Endothelial cell of umbilical vein (primary cell): Measurements from ENCODE around the gene CACNA1E. TPM values are rescaled to one million over a fixed set of nuclear protein-coding genes. Genes with fewer than 3 reads are reported as not detected.

ENCODE experiments used
- BruUV-seq: library from RNA; stranded (reverse); fragments of 400-500 nt; replicated peaks from 2 replicates; lab custom pipeline; 2021; lab: Mats Ljungman, UMichigan
- CTCF ChIA-PET: fragments of 300-600, 350-600 bp; sonication (Branson Sonifier 250); formaldehyde crosslinking; loops from one replicate; lab custom pipeline; 2021; ENCODE audit warnings: antibody characterized with exemption, inconsistent platforms; lab: Charles Lee
- POLR2A ChIA-PET: fragments of 300-600, 350-600 bp; sonication (Branson Sonifier 250); formaldehyde crosslinking; loops from one replicate; lab custom pipeline; 2021; ENCODE audit warnings: antibody characterized with exemption, inconsistent platforms; lab: Charles Lee
- DNase-seq: peaks from one replicate; pipeline ENCODE4 v3.0.0-alpha.2; 2011; ENCODE audit warnings: low read depth, low spot score
- FAIRE-seq: peaks from 2 replicates; lab custom pipeline; 2011; peaks lifted over from hg19 to GRCh38; lab: Jason Lieb, UNC
- H2AFZ ChIP-seq: 2 replicates; pipeline ENCODE4 v1.6.0; 2012; ENCODE audit warnings: low read depth, low read length, control low read depth, inconsistent platforms
- H3K27ac ChIP-seq: 2 replicates; pipeline ENCODE4 v1.5.1; 2011; ENCODE audit warnings: low read depth, mild to moderate bottlenecking, control low read depth, low read length, moderate library complexity; ENCODE audit not compliant: insufficient read depth
- H3K27me3 ChIP-seq, 2 experiments: 2 replicates each; pipeline versions ENCODE4 v1.6.0 to v1.6.1; 2011; ENCODE audit warnings: low read length in 2 of 2, mixed read lengths in 1 of 2; ENCODE audit not compliant: control insufficient read depth in 2 of 2, insufficient read depth in 2 of 2
- H3K36me3 ChIP-seq, 2 experiments: 2 replicates in 1 of 2; 3 replicates in 1 of 2; pipeline ENCODE4 v1.5.1; 2011; ENCODE audit warnings: low read length in 2 of 2, mild to moderate bottlenecking in 1 of 2, moderate library complexity in 1 of 2; ENCODE audit not compliant: control insufficient read depth in 2 of 2, insufficient read depth in 2 of 2; ENCODE audit errors: extremely low read depth in 1 of 2
- H3K4me1 ChIP-seq: 3 replicates; pipeline ENCODE4 v1.5.1; 2011; ENCODE audit warnings: mild to moderate bottlenecking, low read length; ENCODE audit not compliant: control insufficient read depth, insufficient read depth; ENCODE audit errors: extremely low read depth
- H3K4me2 ChIP-seq: 2 replicates; pipeline ENCODE4 v1.6.1; 2011; ENCODE audit warnings: low read length, control low read depth, mixed read lengths; ENCODE audit not compliant: insufficient read depth
- H3K4me3 ChIP-seq, 3 experiments: fragments of 200-600 bp in 1 of 3; sonication (generic), shearing (Covaris generic) in 1 of 3; replicated peaks in 1 of 3; 2 replicates each; pipeline ENCODE4 v1.5.1; 2011 to 2016; ENCODE audit warnings: control low read depth in 3 of 3, low read length in 3 of 3, mild to moderate bottlenecking in 2 of 3, inconsistent platforms in 1 of 3, low read depth in 1 of 3, moderate library complexity in 1 of 3; ENCODE audit not compliant: insufficient read depth in 1 of 3
- H3K79me2 ChIP-seq: 2 replicates; pipeline ENCODE4 v1.6.0; 2012; ENCODE audit warnings: low read length, inconsistent platforms; ENCODE audit not compliant: control insufficient read depth, insufficient read depth
- H3K9ac ChIP-seq: replicated peaks from 2 replicates; pipeline ENCODE3; 2011; ENCODE audit warnings: low read length, control low read depth; ENCODE audit not compliant: insufficient read depth; ENCODE audit errors: extremely low read depth
- H3K9me1 ChIP-seq: replicated peaks from 3 replicates; pipeline ENCODE4 v1.6.0; 2011; ENCODE audit warnings: mild to moderate bottlenecking, low read length; ENCODE audit not compliant: control insufficient read depth, insufficient read depth; ENCODE audit errors: extremely low read depth
- H3K9me3 ChIP-seq: replicated peaks from 2 replicates; pipeline ENCODE4 v1.5.1; 2012; ENCODE audit warnings: low read length, inconsistent platforms; ENCODE audit not compliant: control insufficient read depth, insufficient read depth
- H4K20me1 ChIP-seq: replicated peaks from 2 replicates; pipeline ENCODE3; 2011; ENCODE audit warnings: mild to moderate bottlenecking, low read length; ENCODE audit not compliant: control insufficient read depth, insufficient read depth; ENCODE audit errors: extremely low read depth
- EZH2 ChIP-seq: IDR thresholded peaks from 2 replicates; pipeline ENCODE4 v1.6.1; 2012; ENCODE audit warnings: borderline replicate concordance, low read depth, mild to moderate bottlenecking, moderate library complexity, low read length, inconsistent platforms; ENCODE audit not compliant: severe bottlenecking
- FOS ChIP-seq: IDR thresholded peaks from 2 replicates; pipeline ENCODE4 v1.6.1; 2011; ENCODE audit warnings: mild to moderate bottlenecking, low read length, moderate library complexity, borderline replicate concordance; ENCODE audit not compliant: insufficient read depth
- JUN ChIP-seq: IDR thresholded peaks from 2 replicates; pipeline ENCODE4 v1.6.1; 2011; ENCODE audit warnings: borderline replicate concordance, low read depth; ENCODE audit not compliant: insufficient read length, insufficient read depth
- MAX ChIP-seq: IDR thresholded peaks from 2 replicates; pipeline ENCODE4 v1.6.1; 2011; ENCODE audit not compliant: insufficient read depth, insufficient read length
- MYC ChIP-seq: IDR thresholded peaks from one replicate; pipeline ENCODE4 v1.6.1; 2011; ENCODE audit warnings: mild to moderate bottlenecking, low read depth, low read length
- POLR2A ChIP-seq: IDR thresholded peaks from 2 replicates; pipeline ENCODE4 v1.6.1; 2012; ENCODE audit warnings: low read depth, mild to moderate bottlenecking, control low read depth, low read length
- dilution Hi-C: fragments of 300-500 bp; cut with MboI; formaldehyde crosslinking; loops from one replicate; pipeline ENCODE4 v1.15.0; 2019; ENCODE audit warnings: low sequenced_read_pairs; ENCODE audit not compliant: extremely low pct_ligation_motif_present
- intact Hi-C: fragments of 100-400 bp; cut with micrococcal nuclease; formaldehyde crosslinking; loops from one replicate; pipeline ENCODE4 v1.10.0; 2022
- polyA plus RNA-seq, 4 experiments: library from polyadenylated mRNA; depleted of rRNA in 3 of 4; stranded (reverse) in 3 of 4; unstranded in 1 of 4; fragments of >200 nt; gene quantifications; 2 replicates each; pipeline versions ENCODE4 v1.2.1 to v1.2.3, GENCODE V29; 2011 to 2012; ENCODE audit warnings: missing spikeins in 1 of 4
- total RNA-seq: library from RNA; stranded (reverse); gene quantifications from 2 replicates; pipeline ENCODE4 v1.2.3, GENCODE V29; 2021

The CACNA1E gene
- total and polyA plus RNA-seq, 2 donors (not counting 3 experiments of a cell fraction or from before 2014, with no cell fraction given) = not detected

- H3K4me3 ChIP-seq = no peak overlapping the region
- no peak overlapping the region for H2AFZ ChIP-seq
- no peak overlapping the region for H3K4me2 ChIP-seq
- no peaks in the 10 kb centered on the region for H3K79me2 ChIP-seq
- ChIA-PET POLR2A (no interaction called here), CTCF (no interaction called here)
- H3K27me3 ChIP-seq = no peaks in the 10 kb centered on the region
- no TSS peak for BruUV-seq
- peaks cover 6% of the 10 kb centered on the region for H3K9me3 ChIP-seq
- intact Hi-C loops (no loop called here), dilution Hi-C loops (no loop called here)
- no peaks in the 10 kb centered on the region for H4K20me1 ChIP-seq
- DNase-seq (no peak), FAIRE-seq (no peak)
- H3K36me3 ChIP-seq = no peaks in the 10 kb centered on the region
- H3K9me1 ChIP-seq = no peaks in the 10 kb centered on the region
- TF ChIP-seq JUN = no peak
- TF ChIP-seq FOS = no peak
- TF ChIP-seq POLR2A = no peak
- H3K4me1 ChIP-seq = no peaks in the 10 kb centered on the region
- no peak overlapping the region for H3K9ac ChIP-seq
- no peak overlapping the region for H3K27ac ChIP-seq
Observed at GRCh38 chr1:181791721-181792120, 308.4 kb downstream of the CACNA1E start.

DNA sequence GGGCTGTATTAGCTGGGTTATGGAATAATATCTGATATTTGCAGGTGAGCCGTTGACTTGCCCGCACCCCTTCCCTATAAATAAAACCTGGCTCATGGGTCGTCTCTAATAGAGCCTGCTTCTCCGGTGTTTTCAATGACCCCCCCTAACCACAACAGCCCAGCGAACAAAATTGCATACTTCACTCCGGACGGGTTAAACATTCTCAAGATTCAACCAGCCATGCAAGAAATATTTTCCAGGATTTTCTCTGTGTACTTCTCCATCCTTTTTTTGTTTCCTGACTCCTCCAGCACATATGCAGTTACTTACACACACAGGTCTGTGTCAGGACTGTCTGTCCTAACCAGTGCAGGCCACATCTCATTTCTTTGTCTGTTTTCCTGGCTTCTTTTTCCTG, 310.5 kb downstream of the CACNA1E start:
- H4K20me1 ChIP-seq = no peaks in the 10 kb centered on the region
- dilution Hi-C loops = no loop called here

More for the DNA sequence above, 310.5 kb downstream of the CACNA1E start:
- CTCF ChIA-PET = no interaction called here
- H2AFZ ChIP-seq = no peak overlapping the region
- DNase-seq (no peak), FAIRE-seq (no peak)
- BruUV-seq = no TSS peak
- TF ChIP-seq MAX (no peak), EZH2 (no peak), MYC (no peak), FOS (no peak), JUN (no peak)
- H3K4me2 ChIP-seq = no peak overlapping the region
- no peaks in the 10 kb centered on the region for H3K27me3 ChIP-seq
- intact Hi-C loops = no loop called here
- H3K4me3 ChIP-seq = no peak overlapping the region
- H3K9me1 ChIP-seq = no peaks in the 10 kb centered on the region
- H3K9me3 ChIP-seq = peaks cover 7% of the 10 kb centered on the region
- H3K79me2 ChIP-seq = no peaks in the 10 kb centered on the region
- H3K9ac ChIP-seq = no peak overlapping the region
- H3K4me1 ChIP-seq = no peaks in the 10 kb centered on the region
- no peak overlapping the region for H3K27ac ChIP-seq
- POLR2A ChIA-PET = no interaction called here
- no peaks in the 10 kb centered on the region for H3K36me3 ChIP-seq
